Lung (tissue), 12 donors: ENCODE data around the gene SLC52A1. TPM values are rescaled to one million over a fixed set of nuclear protein-coding genes. Genes with fewer than 3 reads are reported as not detected.

Experiments used
- ATAC-seq: fragments of 200-7000 bp; cut with Tn5 transposase; one replicate; pipeline ENCODE4 v1.9.1; 2020; ENCODE audit warnings: moderate number of reproducible peaks; ENCODE audit not compliant: insufficient read depth, low FRiP score
- DNase-seq, 3 donors: peaks; one replicate each; pipeline ENCODE4 v3.0.0-alpha.2; 2013 to 2017
- H3K27ac ChIP-seq, 2 donors: one replicate each; pipeline ENCODE4 v1.5.1; 2013; ENCODE audit warnings: mild to moderate bottlenecking in 2 of 2, moderate library complexity in 2 of 2, control low read depth in 1 of 2, inconsistent platforms in 1 of 2, low read depth in 1 of 2, low read length in 1 of 2
- H3K27me3 ChIP-seq, 3 donors: one replicate each; pipeline ENCODE4 v1.5.1; 2013; ENCODE audit warnings: low read length in 2 of 3; ENCODE audit not compliant: control insufficient read depth in 3 of 3, insufficient read depth in 3 of 3
- H3K36me3 ChIP-seq, 4 donors: one replicate each; pipeline ENCODE4 v1.5.1; 2013; ENCODE audit warnings: low read length in 4 of 4, mild to moderate bottlenecking in 1 of 4, moderate library complexity in 1 of 4; ENCODE audit not compliant: control insufficient read depth in 4 of 4, insufficient read depth in 4 of 4
- H3K4me1 ChIP-seq, 5 donors: one replicate each; pipeline ENCODE4 v1.5.1; 2013; ENCODE audit warnings: low read length in 5 of 5, mild to moderate bottlenecking in 2 of 5, moderate library complexity in 1 of 5; ENCODE audit not compliant: control insufficient read depth in 5 of 5, insufficient read depth in 5 of 5
- H3K4me3 ChIP-seq: one replicate; pipeline ENCODE4 v1.5.1; 2013; ENCODE audit warnings: mild to moderate bottlenecking, control low read depth, moderate library complexity
- H3K9ac ChIP-seq, 2 donors: one replicate each; pipeline ENCODE4 v1.5.1; 2013; ENCODE audit warnings: low read length in 2 of 2, control low read depth in 1 of 2; ENCODE audit not compliant: insufficient read depth in 1 of 2
- H3K9me3 ChIP-seq, 4 donors: one replicate each; pipeline ENCODE4 v1.5.1; 2013; ENCODE audit warnings: low read length in 3 of 4, mild to moderate bottlenecking in 1 of 4, moderate library complexity in 1 of 4; ENCODE audit not compliant: control insufficient read depth in 4 of 4, insufficient read depth in 3 of 4
- CTCF ChIP-seq: IDR thresholded peaks from 2 replicates; pipeline ENCODE4 v1.5.1; 2012; ENCODE audit warnings: mild to moderate bottlenecking; ENCODE audit errors: control extremely low read depth, extremely low read depth
- WGBS, 2 donors: extraction: QIAGEN DNeasy Blood & Tissue Kit; methylation state at CpG; one replicate each; pipeline ENCODE4 v1.1.7; 2013; 5-methylcytosine and 5-hydroxymethylcytosine counted together
- polyA plus RNA-seq, 2 donors: library from polyadenylated mRNA; stranded (reverse); fragments of 200-250 nt; gene quantifications; one replicate each; pipeline ENCODE4 v1.2.1, GENCODE V29; 2013
- total RNA-seq, 2 donors: library from RNA; depleted of rRNA in 1 of 2; stranded (reverse); fragments of >200 nt in 1 of 2; gene quantifications; one replicate each; pipeline ENCODE4 v1.2.1, GENCODE V29; 2014 to 2021
- donor health status: control.
- donor health status: control.
- donor health status: Bipolar disorder and iron deficiency.
- donor health status: healthy.
- donor health status: DM: yes; HTN: yes; CAD: no.

The SLC52A1 gene
- total and polyA plus RNA-seq, 4 donors: 0.47 to 1.3 (median 0.62) TPM

DNA sequence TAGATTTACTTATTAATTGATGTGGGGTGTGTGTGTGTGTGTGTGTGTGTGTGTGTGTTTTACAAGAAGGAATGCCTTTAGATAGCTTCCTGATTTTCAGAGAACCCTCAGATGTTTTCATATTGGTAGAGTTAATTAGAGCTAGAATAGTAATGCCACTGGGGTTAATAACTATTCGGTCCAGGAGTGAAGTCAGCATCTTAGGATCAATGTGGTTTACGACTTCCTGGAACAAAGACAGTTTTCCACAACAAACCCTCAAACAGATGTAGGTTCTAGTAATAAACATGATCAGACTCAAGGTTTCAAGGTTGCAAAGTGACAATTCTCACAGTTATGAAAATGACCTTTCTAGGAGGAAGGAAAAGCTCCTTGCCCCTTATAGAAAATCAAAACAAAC lies 12.2 kb upstream of the SLC52A1 start:
- Histone ChIP-seq H3K4me3 (no peak overlapping the region), H3K4me1 (peaks cover 0 to 10% (median 0%) of the 10 kb centered on the region in 5 donors), H3K27ac (no peak overlapping the region), H3K9ac (no peak overlapping the region), H3K27me3 (no peaks in the 10 kb centered on the region), H3K36me3 (no peaks in the 10 kb centered on the region), H3K9me3 (no peaks in the 10 kb centered on the region)
- DNase-seq (no peak), ATAC-seq (no peak)
- 44 to 50% methylated on average over 2 of the region's 2 CpGs for WGBS, 2 donors
- no peak for TF ChIP-seq CTCF

DNA sequence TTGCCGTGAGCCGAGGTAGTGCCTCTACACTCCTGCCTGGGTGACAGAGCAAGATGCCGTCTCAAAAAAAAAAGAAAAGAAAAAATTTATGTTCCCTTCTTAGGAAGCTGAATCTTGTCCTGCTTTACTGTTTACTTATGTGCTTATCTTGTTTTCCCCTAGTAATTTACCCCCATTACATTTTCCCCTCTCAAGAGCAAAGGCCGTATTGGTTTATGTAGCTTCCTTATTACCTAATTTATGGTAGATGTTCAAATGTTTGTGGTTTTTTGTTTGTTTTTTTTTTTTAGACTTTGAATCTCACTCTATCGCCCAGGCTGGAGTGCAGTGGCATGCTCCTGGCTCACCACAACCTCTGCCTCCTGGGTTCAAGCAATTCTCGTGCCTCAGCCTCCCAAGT lies 10.3 kb upstream of the SLC52A1 start:
- WGBS, 2 donors: 65 to 76% methylated on average over 6 of the region's 6 CpGs
- no peak overlapping the region for H3K27ac ChIP-seq
- no peak for ATAC-seq

DNA sequence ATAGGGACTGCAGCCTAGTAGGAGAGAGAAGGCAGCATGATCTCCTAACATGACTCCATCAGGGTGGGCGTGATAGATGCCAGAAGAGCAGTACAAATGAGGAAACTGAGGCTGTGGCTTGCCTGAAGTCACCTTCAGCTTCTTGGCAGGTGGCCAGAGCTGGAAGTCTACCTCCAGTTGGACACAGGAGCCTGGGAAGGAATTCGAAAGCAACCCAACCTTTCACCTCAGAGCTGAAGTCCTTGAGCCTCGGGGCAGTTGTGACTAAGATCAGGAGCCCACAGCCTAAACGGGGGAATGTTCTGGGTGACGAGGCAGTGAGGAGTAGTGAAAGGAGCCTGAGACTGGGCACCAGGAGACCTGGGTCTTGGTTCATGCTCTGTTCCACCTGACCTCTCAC lies 9.4 kb upstream of the SLC52A1 start:
- H3K27me3 ChIP-seq: no peaks in the 10 kb centered on the region
- H3K9ac ChIP-seq: no peak overlapping the region
- no peaks in the 10 kb centered on the region for H3K9me3 ChIP-seq
- no peak for TF ChIP-seq CTCF
- H3K4me3 ChIP-seq: no peak overlapping the region
- no peak overlapping the region for H3K27ac ChIP-seq
- peaks cover 0 to 2% (median 0%) of the 10 kb centered on the region in 5 donors for H3K4me1 ChIP-seq
- no peak for ATAC-seq
- no peaks in the 10 kb centered on the region for H3K36me3 ChIP-seq
- WGBS, 2 donors: 89 to 93% methylated on average over 5 of the region's 5 CpGs
- DNase-seq: no peak

More for the DNA sequence above, 10.3 kb upstream of the SLC52A1 start:
- Histone ChIP-seq H3K4me3 (no peak overlapping the region), H3K27me3 (no peaks in the 10 kb centered on the region), H3K36me3 (no peaks in the 10 kb centered on the region), H3K4me1 (peaks cover 0 to 8% (median 0%) of the 10 kb centered on the region in 5 donors), H3K9ac (no peak overlapping the region), H3K9me3 (no peaks in the 10 kb centered on the region)
- TF ChIP-seq CTCF: no peak
- DNase-seq: no peak

- no peak overlapping the region for H3K9ac ChIP-seq
- no peak for TF ChIP-seq CTCF
- no peak for DNase-seq
- no peaks in the 10 kb centered on the region for H3K36me3 ChIP-seq
- H3K27me3 ChIP-seq: no peaks in the 10 kb centered on the region
- H3K9me3 ChIP-seq: no peaks in the 10 kb centered on the region
- H3K27ac ChIP-seq: no peak overlapping the region
- H3K4me1 ChIP-seq: no peaks in the 10 kb centered on the region
- no peak for ATAC-seq
- 94 to 100% methylated on average over 1 of the region's 1 CpG for WGBS, 2 donors
- no peak overlapping the region for H3K4me3 ChIP-seq
Observed at GRCh38 chr17:5043524-5043923, 8.3 kb upstream of the SLC52A1 start.
